Measurements from ENCODE around the gene FBXW4. TPM values are rescaled to one million over a fixed set of nuclear protein-coding genes. Genes with fewer than 3 reads are reported as not detected.

Gene FBXW4
- polyA plus RNA-seq, 1 donor from 2014 or later: 7.7 TPM

GRCh38 chr10:101716891-101717659 lies 22.1 kb upstream of the FBXW4 start:
- Histone ChIP-seq H3K27ac (ENCODE audit: low read length) (no peak overlapping the region), H3K4me3 (ENCODE audit: low read length) (no peak overlapping the region), H3K4me2 (ENCODE audit: low read length) (no peak overlapping the region), H2AFZ (ENCODE audit: low read depth, low read length) (no peak overlapping the region), H3K9me3 (ENCODE audit: low read length) (no peaks in the 10 kb centered on the region), H4K20me1 (ENCODE audit: insufficient read depth) (no peaks in the 10 kb centered on the region), H3K27me3 (ENCODE audit: insufficient read depth, low read depth, low read length) (no peaks in the 10 kb centered on the region), H3F3A (ENCODE audit: insufficient read depth, low read length, poor library complexity, severe bottlenecking) (no peaks in the 10 kb centered on the region), H3K9ac (ENCODE audit: low read length) (no peak overlapping the region), H3K9me2 (ENCODE audit: insufficient read depth, low read length) (no peaks in the 10 kb centered on the region), H3K36me3 (ENCODE audit: insufficient read depth, low read length) (no peaks in the 10 kb centered on the region), H3K79me2 (replicated peaks; ENCODE audit: insufficient read depth, low read length) (no peaks in the 10 kb centered on the region)
- no peak for TF ChIP-seq TAF1 (IDR thresholded peaks at IDR 0.05; ENCODE audit: low read depth)
- TF ChIP-seq EZH2 (IDR thresholded peaks at IDR 0.05; ENCODE audit: borderline replicate concordance, insufficient read depth, low read length, poor library complexity, severe bottlenecking): no peak
- no peak for TF ChIP-seq REST (IDR thresholded peaks at IDR 0.05; ENCODE audit: borderline replicate concordance)
- no peak for TF ChIP-seq POLR2AphosphoS5 (IDR thresholded peaks at IDR 0.05)
- no peak for TF ChIP-seq RAD21 (conservative IDR thresholded peaks at IDR 0.05)
- no peak for TF ChIP-seq SMC3 (conservative IDR thresholded peaks at IDR 0.05; ENCODE audit: poor library complexity)
- TF ChIP-seq MXI1 (conservative IDR thresholded peaks at IDR 0.05; ENCODE audit: poor library complexity, severe bottlenecking): no peak
- no peak for TF ChIP-seq EP300 (conservative IDR thresholded peaks at IDR 0.05; ENCODE audit: poor library complexity, severe bottlenecking)
- TF ChIP-seq, protein P1, sequence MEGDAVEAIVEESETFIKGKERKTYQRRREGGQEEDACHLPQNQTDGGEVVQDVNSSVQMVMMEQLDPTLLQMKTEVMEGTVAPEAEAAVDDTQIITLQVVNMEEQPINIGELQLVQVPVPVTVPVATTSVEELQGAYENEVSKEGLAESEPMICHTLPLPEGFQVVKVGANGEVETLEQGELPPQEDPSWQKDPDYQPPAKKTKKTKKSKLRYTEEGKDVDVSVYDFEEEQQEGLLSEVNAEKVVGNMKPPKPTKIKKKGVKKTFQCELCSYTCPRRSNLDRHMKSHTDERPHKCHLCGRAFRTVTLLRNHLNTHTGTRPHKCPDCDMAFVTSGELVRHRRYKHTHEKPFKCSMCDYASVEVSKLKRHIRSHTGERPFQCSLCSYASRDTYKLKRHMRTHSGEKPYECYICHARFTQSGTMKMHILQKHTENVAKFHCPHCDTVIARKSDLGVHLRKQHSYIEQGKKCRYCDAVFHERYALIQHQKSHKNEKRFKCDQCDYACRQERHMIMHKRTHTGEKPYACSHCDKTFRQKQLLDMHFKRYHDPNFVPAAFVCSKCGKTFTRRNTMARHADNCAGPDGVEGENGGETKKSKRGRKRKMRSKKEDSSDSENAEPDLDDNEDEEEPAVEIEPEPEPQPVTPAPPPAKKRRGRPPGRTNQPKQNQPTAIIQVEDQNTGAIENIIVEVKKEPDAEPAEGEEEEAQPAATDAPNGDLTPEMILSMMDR (IDR thresholded peaks at IDR 0.05; ENCODE audit: poor library complexity, severe bottlenecking): no peak

DNA sequence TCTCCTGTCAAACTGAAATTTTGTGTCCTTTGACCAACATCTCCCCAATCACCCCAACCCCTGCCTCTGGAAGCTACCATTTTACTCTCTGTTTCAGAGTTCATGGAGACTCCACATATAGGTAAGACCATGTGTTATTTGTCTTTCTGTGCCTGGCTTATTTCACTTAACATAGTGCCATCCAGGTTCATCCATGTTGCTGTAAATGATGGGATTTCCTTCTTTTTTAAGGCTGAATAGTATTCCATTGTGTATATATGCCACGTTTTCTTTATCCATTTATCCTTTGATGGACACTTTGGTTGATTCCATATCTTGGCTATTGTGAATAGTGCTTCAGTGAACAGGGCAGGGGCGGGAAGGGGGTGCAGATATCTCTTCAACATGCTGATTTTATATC lies 18.0 kb upstream of the FBXW4 start:
- H3F3A ChIP-seq (ENCODE audit: insufficient read depth, low read length, poor library complexity, severe bottlenecking): no peaks in the 10 kb centered on the region
- no peak for TF ChIP-seq REST (IDR thresholded peaks at IDR 0.05; ENCODE audit: borderline replicate concordance)
- TF ChIP-seq, protein P1 (IDR thresholded peaks at IDR 0.05; ENCODE audit: poor library complexity, severe bottlenecking): no peak
- no peak for TF ChIP-seq RAD21 (conservative IDR thresholded peaks at IDR 0.05)
- TF ChIP-seq MXI1 (conservative IDR thresholded peaks at IDR 0.05; ENCODE audit: poor library complexity, severe bottlenecking): no peak
- no peak for TF ChIP-seq POLR2AphosphoS5 (IDR thresholded peaks at IDR 0.05)
- TF ChIP-seq EZH2 (IDR thresholded peaks at IDR 0.05; ENCODE audit: borderline replicate concordance, insufficient read depth, low read length, poor library complexity, severe bottlenecking): no peak
- TF ChIP-seq SMC3 (conservative IDR thresholded peaks at IDR 0.05; ENCODE audit: poor library complexity): no peak
- TF ChIP-seq TAF1 (IDR thresholded peaks at IDR 0.05; ENCODE audit: low read depth): no peak
- TF ChIP-seq EP300 (conservative IDR thresholded peaks at IDR 0.05; ENCODE audit: poor library complexity, severe bottlenecking): no peak
- no peak overlapping the region for H2AFZ ChIP-seq (ENCODE audit: low read depth, low read length)
- H3K9me2 ChIP-seq (ENCODE audit: insufficient read depth, low read length): no peaks in the 10 kb centered on the region
- no peak overlapping the region for H3K4me3 ChIP-seq (ENCODE audit: low read length)
- H3K9me3 ChIP-seq (ENCODE audit: low read length): no peaks in the 10 kb centered on the region
- no peaks in the 10 kb centered on the region for H3K36me3 ChIP-seq (ENCODE audit: insufficient read depth, low read length)
- H3K9ac ChIP-seq (ENCODE audit: low read length): no peak overlapping the region
- H3K4me2 ChIP-seq (ENCODE audit: low read length): no peak overlapping the region
- no peak overlapping the region for H3K27ac ChIP-seq (ENCODE audit: low read length)
- H3K27me3 ChIP-seq (ENCODE audit: insufficient read depth, low read depth, low read length): no peaks in the 10 kb centered on the region
- no peaks in the 10 kb centered on the region for H4K20me1 ChIP-seq (ENCODE audit: insufficient read depth)
- no peaks in the 10 kb centered on the region for H3K79me2 ChIP-seq (replicated peaks; ENCODE audit: insufficient read depth, low read length)
